Left lung (tissue), 10 donors: ENCODE results near the gene USP28. TPM values are rescaled to one million over a fixed set of nuclear protein-coding genes. Genes with fewer than 3 reads are reported as not detected.

Experiments used
- ATAC-seq: fragments of 200-7000 bp; cut with Tn5 transposase; one replicate; pipeline ENCODE4 v1.9.1; 2020; ENCODE audit warnings: moderate library complexity
- DNase-seq, 4 donors: peaks; one replicate each; pipeline ENCODE4 v3.0.0-alpha.2; 2013 to 2020
- H3K27ac ChIP-seq, 2 donors: fragments of 200-600 bp; sonication (generic) in 1 of 2; one replicate each; pipeline versions ENCODE4 v1.5.0 to v1.8.0; 2020 to 2021
- H3K27me3 ChIP-seq, 2 donors: fragments of 200-600 bp; sonication (generic) in 1 of 2; one replicate each; pipeline versions ENCODE4 v1.5.0 to v1.8.0; 2020 to 2021
- H3K36me3 ChIP-seq, 2 donors: fragments of 200-600 bp; sonication (generic) in 1 of 2; one replicate each; pipeline versions ENCODE4 v1.5.0 to v1.8.0; 2020 to 2021
- H3K4me1 ChIP-seq, 2 donors: fragments of 200-600 bp; one replicate each; pipeline ENCODE4 v1.8.0; 2021
- H3K4me3 ChIP-seq, 2 donors: fragments of 200-600 bp; sonication (generic) in 1 of 2; one replicate each; pipeline versions ENCODE4 v1.5.0 to v1.8.0; 2020 to 2021; ENCODE audit warnings: mild to moderate bottlenecking in 1 of 2
- H3K9me3 ChIP-seq, 2 donors: fragments of 200-600 bp; sonication (generic) in 1 of 2; one replicate each; pipeline versions ENCODE4 v1.5.0 to v1.8.0; 2020 to 2021
- CTCF ChIP-seq, 2 donors: fragments of 200-600 bp; sonication (generic) in 1 of 2; IDR thresholded peaks; one replicate each; pipeline versions ENCODE4 v1.5.0 to v1.8.0; 2021; ENCODE audit warnings: antibody characterized with exemption in 2 of 2
- intact Hi-C, 2 donors: fragments of 100-400 bp; cut with DNase I; formaldehyde crosslinking; loops; one replicate each; pipeline versions ENCODE4 v1.11.2 to v1.14.2; 2022
- polyA plus RNA-seq, 6 donors: library from polyadenylated mRNA; unstranded; fragments of 120-200 nt; gene quantifications; one replicate each; pipeline ENCODE4 v1.2.1, GENCODE V29; 2013; ENCODE audit not compliant: insufficient read length in 6 of 6
- total RNA-seq, 2 donors: library from RNA; stranded (reverse); fragmentation: NEBNext Ultra II Directional; extraction: Animal tissue kit (Norgen Biotek cat#: 25700); gene quantifications; one replicate each; pipeline ENCODE4 v1.2.1, GENCODE V29; 2021
- donor health status: DM: no; HTN: yes; CAD: no.
- donor health status: DM: no; HTN: no; CAD: no.

The USP28 gene
- total and polyA plus RNA-seq, 8 donors: 21.7 to 52.1 (median 39.6) TPM

GRCh38 chr11:113781682-113782081, 93.7 kb downstream of the USP28 start:
- Histone ChIP-seq H3K27ac (no peak overlapping the region), H3K9me3 (no peaks in the 10 kb centered on the region), H3K36me3 (no peaks in the 10 kb centered on the region), H3K27me3 (peaks cover 3 to 23% of the 10 kb centered on the region in 2 donors), H3K4me3 (no peak overlapping the region), H3K4me1 (no peaks in the 10 kb centered on the region)
- intact Hi-C loops: no loop called here
- DNase-seq (no peak), ATAC-seq (no peak)
- TF ChIP-seq CTCF (IDR thresholded peaks at IDR 0.05): no peak

GRCh38 chr11:113779496-113779895, 95.9 kb downstream of the USP28 start, which contains the start of gene CLDN25:
CLDN25 (plus strand) TSS chr11:113779796; CDS start chr11:113779796, 0 bp downstream.
- H3K36me3 ChIP-seq: no peaks in the 10 kb centered on the region
- no peaks in the 10 kb centered on the region for H3K9me3 ChIP-seq
- no peak for DNase-seq
- no peak for TF ChIP-seq CTCF (IDR thresholded peaks at IDR 0.05)
- H3K4me1 ChIP-seq: no peaks in the 10 kb centered on the region
- ATAC-seq: no peak
- intact Hi-C loops: no loop called here
- H3K4me3 ChIP-seq: no peak within 1 kb of the TSS
- peaks cover 3 to 10% of the 10 kb centered on the region in 2 donors for H3K27me3 ChIP-seq
- H3K27ac ChIP-seq: no peak within 1 kb of the TSS

GRCh38 chr11:113778111-113778910, 97.1 kb downstream of the USP28 start:
- Histone ChIP-seq H3K27me3 (peaks cover 3 to 10% of the 10 kb centered on the region in 2 donors), H3K27ac (no peak overlapping the region), H3K36me3 (no peaks in the 10 kb centered on the region), H3K4me1 (peaks cover 0 to 5% of the 10 kb centered on the region in 2 donors), H3K4me3 (no peak overlapping the region), H3K9me3 (no peaks in the 10 kb centered on the region)
- TF ChIP-seq CTCF (IDR thresholded peaks at IDR 0.05): no peak
- no peak for ATAC-seq
- intact Hi-C loops: no loop called here
- peak in 1 of 4 donors; percentile 3 for DNase-seq

GRCh38 chr11:113774174-113774503, 101.2 kb downstream of the USP28 start:
- ATAC-seq: no peak
- DNase-seq: no peak
- Histone ChIP-seq H3K36me3 (peaks cover 0 to 12% of the 10 kb centered on the region in 2 donors), H3K4me3 (peak overlapping the region; percentile 64 to 71), H3K9me3 (no peaks in the 10 kb centered on the region), H3K27ac (peak overlapping the region; percentile 63 to 80), H3K27me3 (no peaks in the 10 kb centered on the region), H3K4me1 (peaks cover 0 to 20% of the 10 kb centered on the region in 2 donors)
- no peak for TF ChIP-seq CTCF (IDR thresholded peaks at IDR 0.05)
- intact Hi-C loops: no loop called here

- peak within 1 kb of the TSS; percentile 63 to 80 for H3K27ac ChIP-seq
- H3K27me3 ChIP-seq: no peaks in the 10 kb centered on the region
- peak; percentile 99 for ATAC-seq
- H3K4me1 ChIP-seq: peaks cover 0 to 20% of the 10 kb centered on the region in 2 donors
- H3K4me3 ChIP-seq: peak within 1 kb of the TSS; percentile 64 to 71
- DNase-seq: peak; percentile 96 to 99 (median 98)
- intact Hi-C loops: no loop called here
- peaks cover 0 to 15% of the 10 kb centered on the region in 2 donors for H3K36me3 ChIP-seq
- TF ChIP-seq CTCF (IDR thresholded peaks at IDR 0.05): peak; percentile 65 to 73
- no peaks in the 10 kb centered on the region for H3K9me3 ChIP-seq
Observed at GRCh38 chr11:113773416-113774173, 101.8 kb downstream of the USP28 start, which contains the start of gene ZW10. ZW10 (minus strand) TSS chr11:113773692; CDS start chr11:113773666, 26 bp downstream.
